ENCODE results near the gene NBDY.
A peak's percentile ranks its signal among the peaks of the same experiment; 100 is the strongest.
"Not testable (repeated sequence)": the region's sequence is repeated elsewhere in the genome, so short reads cannot be mapped to it uniquely, and the experiment has no call there.

NBDY gene

DNA sequence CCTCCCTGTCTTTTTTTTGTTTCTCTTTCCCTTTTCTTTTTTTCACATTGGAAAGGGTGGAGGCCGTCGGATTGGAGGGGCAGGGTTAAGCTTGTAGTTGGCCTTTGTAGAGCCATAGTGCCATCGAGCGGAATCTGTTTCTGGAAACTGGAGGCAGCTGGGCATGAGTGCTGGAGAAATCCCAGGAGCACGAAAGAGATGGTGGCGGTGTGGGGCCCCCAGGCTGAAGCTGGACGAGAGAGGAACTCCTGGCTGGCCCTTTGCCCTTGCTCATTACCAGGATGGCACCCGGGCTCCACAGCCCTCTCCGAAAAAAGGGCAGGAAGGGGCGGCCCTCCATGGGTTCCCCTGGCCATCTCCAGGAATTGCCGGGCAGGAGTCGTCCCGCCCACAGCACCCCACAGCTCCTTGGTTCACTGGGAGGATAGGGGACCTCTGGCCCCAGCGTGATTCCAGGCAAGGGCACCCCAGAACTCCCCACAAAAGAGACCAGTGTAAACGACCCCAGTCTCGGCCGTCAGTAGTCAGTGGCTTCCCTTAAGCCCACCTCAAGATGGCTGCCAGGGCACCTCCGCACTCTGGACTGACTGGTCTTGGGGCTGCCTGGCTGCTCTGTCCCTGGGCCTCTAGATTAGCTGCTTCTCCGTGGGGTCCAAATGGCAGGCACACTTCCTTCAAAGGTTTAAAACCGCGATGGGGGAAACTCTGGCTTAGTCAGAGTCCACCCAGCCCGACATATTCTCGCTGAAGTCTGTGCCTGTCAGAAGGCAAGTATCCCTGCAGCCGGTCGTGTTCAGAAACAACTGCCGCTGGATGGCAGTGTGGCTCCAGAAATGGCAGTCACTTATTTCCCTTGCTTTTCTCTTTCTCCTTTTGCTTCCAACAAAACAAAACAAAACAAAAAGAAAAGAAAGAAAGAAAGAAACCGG lies 74.1 kb downstream of the NBDY start:
- DNase-seq, result peak; percentile 34

GRCh38 chrX:56803850-56804681 lies 75.0 kb downstream of the NBDY start:
- DNase-seq, result no peak

DNA sequence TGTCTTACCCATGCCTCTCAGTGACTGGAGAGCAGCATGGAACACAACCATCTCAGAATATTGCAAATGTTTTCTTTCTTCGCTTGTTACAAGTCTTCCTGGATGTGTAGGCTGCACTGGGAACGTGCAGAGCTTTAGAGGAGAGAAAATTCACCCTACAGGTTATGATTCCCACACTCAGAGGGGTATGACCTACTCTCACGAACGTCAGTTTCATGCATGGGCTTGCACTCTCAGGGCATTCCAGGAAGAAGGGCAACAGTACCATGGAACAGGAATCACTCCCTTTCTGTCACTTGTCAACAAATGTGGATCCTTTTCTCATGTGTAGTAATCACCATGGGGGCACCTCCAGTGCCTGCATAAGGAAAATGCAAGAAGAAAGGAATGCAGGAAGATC lies 75.8 kb downstream of the NBDY start:
- no peak for DNase-seq

DNA sequence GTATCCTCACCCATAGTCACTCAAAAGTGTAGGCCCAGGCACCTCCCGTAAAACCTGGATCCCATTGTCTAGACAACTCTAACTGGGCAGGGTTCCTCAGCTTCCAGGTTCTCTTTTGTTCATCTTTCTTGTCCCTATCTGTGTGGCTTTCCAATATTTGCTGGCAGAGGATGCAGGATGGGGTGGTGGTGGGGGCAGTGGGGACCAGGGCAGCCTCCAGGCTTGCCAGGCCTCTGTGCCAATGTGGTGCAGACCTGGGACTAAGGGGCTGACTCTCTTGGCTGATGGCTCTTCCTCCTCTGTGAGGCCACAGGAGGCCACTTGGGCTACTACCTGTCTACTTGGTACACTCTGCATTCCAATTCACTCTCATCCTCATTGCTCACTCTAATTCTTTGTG lies 76.4 kb downstream of the NBDY start:
- DNase-seq, result no peak

- DNase-seq, result not testable (repeated sequence)
These were observed 77.1 kb downstream of the NBDY start for GRCh38 chrX:56806176-56806575.

DNA sequence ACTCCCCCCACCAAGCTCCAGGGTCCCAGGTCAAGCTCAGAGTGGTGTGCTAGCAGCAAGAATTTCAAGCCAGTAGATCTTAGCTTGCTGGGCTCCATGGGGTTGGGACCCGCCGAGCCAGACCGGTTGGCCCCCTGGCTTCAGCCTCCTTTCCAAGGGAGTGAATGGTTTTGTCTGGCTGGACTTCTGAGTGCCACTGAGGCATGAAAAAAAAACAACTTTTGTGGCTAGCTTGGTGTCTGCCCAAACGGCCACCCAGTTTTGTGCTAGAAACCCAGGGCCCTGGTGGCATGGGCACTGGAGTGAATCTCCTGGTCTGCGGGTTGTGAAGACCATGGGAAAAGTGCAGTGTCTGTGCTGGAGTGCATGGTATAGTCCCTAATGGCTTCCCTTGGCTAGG lies 82.6 kb downstream of the NBDY start:
- no peak for DNase-seq

GRCh38 chrX:56812515-56813105 lies 83.6 kb downstream of the NBDY start:
- DNase-seq, result no peak

DNA sequence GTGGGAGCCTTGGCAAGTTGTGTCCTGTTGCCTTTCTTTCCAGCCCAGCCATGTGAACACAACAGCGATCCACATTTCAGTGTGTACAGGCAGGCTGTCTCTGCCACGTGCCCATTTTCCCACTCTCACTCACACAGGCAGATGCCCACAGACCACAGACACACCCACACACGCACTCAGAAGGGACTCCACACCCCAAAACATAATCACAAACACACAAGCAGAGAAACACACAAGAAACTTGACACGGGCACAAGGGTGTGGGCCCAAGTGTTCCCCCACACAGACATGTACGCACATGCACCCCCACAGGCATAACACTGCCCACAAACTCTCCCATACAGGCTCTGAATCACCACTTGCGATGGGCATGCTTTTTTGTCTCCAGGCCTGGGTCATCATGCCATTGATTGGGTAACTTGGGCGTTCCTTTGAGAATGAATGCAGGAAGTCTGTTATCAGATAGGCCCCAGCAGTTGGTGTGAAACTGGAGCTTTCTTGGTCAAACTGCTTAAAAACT lies 84.3 kb downstream of the NBDY start:
- peak; percentile 8 for DNase-seq

DNA sequence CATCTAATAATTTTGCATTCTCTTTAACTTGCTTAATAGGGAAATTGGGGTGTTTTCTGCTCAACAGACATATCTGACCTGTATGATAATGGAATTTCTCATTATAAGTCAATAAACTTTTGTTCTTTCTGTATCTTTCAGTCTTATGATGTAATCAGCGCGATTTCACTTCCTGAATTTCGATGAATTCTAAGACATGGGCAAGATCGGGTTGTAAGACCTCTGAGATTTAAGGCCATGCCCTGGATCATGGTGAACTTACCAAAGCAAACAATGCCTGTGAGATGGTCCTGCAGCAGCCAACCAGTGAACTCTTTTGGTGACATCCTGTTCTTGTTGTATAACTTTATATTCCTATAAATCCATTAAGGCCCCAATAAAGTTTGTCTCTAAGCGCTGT lies 88.1 kb downstream of the NBDY start:
- DNase-seq, result no peak

GRCh38 chrX:56826020-56826419 lies 97.0 kb downstream of the NBDY start:
- no peak for DNase-seq

- no peak for DNase-seq
These were observed 104.6 kb downstream of the NBDY start for GRCh38 chrX:56833626-56834025.

- DNase-seq, result no peak
These were observed 124.4 kb downstream of the NBDY start for GRCh38 chrX:56853436-56853835.

DNA sequence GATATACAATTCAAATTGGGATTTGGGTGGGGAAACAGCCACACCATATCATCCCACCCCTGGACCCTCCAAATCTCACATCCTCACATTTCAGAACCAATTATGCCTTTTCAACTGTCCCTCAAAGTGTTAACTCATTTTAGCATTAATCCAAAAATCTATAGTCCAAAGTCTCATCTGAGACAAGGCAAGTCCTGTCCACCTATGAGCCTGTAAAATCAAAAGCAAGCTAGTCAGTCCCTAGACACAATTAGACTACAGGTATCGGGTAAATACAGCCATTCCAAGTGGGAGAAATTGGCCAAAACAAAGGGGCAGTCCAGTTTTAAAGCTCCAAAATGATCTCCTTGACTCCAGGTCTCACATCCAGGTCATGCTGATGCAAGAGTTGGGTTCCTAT lies 128.0 kb downstream of the NBDY start:
- no peak for DNase-seq

- no peak for DNase-seq
These were observed 131.8 kb downstream of the NBDY start for GRCh38 chrX:56860888-56861287.
